GM12891 (cell line): Measurements from ENCODE around the gene COL5A1.

Experiments
- PAX5 ChIP-seq: IDR thresholded peaks from 2 replicates; pipeline ENCODE4 v1.6.1; 2011; ENCODE audit warnings: low read length, moderate library complexity, mild to moderate bottlenecking; ENCODE audit not compliant: insufficient read depth, severe bottlenecking
- POLR2A ChIP-seq: IDR thresholded peaks from 2 replicates; pipeline ENCODE4 v1.6.1; 2011; ENCODE audit warnings: low read depth, low read length, control low read depth
- POLR2AphosphoS5 ChIP-seq: IDR thresholded peaks from 2 replicates; pipeline ENCODE4 v1.6.1; 2011; ENCODE audit warnings: low read depth, low read length, control low read depth
- POU2F2 ChIP-seq: IDR thresholded peaks from 2 replicates; pipeline ENCODE4 v1.6.1; 2011; ENCODE audit warnings: low read depth, mild to moderate bottlenecking, control low read depth, low read length, moderate library complexity
- SPI1 ChIP-seq: IDR thresholded peaks from 2 replicates; pipeline ENCODE4 v1.6.1; 2011; ENCODE audit warnings: low read depth, low read length, control low read depth
- TAF1 ChIP-seq: IDR thresholded peaks from 2 replicates; pipeline ENCODE4 v1.6.1; 2011; ENCODE audit warnings: low read depth, low read length, control low read depth

- TF ChIP-seq POLR2AphosphoS5 (no peak), POLR2A (no peak), TAF1 (no peak), PAX5 (no peak), SPI1 (no peak), POU2F2 (no peak)
Measured at GRCh38 chr9:134890155-134890495, 248.5 kb downstream of the COL5A1 start.
